C4-2B (cell line): ENCODE results near the gene SOX5.

Experiments
- CTCF ChIP-seq: fragments of 450-650 bp; conservative IDR thresholded peaks from 2 replicates; pipeline ENCODE4 v1.5.1; 2017; ENCODE audit warnings: mild to moderate bottlenecking
- ZFX ChIP-seq: fragments of 450-650 bp; IDR thresholded peaks from 2 replicates; pipeline ENCODE4 v1.6.1; 2017

DNA sequence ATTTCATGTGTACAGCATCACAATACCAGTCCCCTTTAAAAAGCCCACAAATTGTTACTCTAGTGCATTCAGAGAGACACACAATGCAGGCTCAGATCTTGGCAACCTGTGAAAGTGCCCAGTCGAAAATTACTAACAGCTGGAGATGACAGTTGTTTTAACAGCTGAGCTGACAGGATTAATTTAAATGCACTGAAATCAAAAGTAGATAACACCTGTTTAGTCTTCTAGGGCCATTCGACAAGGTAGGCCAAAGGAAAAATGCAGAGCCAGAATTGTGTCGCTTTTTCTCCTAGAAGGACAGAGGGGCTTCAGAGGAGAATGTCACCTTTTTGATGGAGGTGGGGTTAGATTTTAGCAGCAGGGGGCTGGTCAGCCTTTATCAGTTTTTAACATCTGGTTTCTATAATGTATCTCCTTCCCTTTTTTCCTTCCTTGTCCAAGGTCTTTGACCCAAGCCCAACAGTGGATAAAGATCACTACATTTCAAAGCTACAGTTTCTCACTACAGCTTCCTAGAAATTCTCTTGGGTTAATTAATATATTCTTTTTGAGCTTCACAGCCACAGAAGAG is 139.1 kb downstream of the SOX5 start:
- TF ChIP-seq CTCF, result no peak
- no peak for TF ChIP-seq ZFX
